ENCODE measurements around the gene PPP4R4. TPM values are rescaled to one million over a fixed set of nuclear protein-coding genes. Genes with fewer than 3 reads are reported as not detected.

PPP4R4 gene
- total RNA-seq, 4 donors from 2014 or later: 0.08 to 1.7 (median 0.48) TPM

DNA sequence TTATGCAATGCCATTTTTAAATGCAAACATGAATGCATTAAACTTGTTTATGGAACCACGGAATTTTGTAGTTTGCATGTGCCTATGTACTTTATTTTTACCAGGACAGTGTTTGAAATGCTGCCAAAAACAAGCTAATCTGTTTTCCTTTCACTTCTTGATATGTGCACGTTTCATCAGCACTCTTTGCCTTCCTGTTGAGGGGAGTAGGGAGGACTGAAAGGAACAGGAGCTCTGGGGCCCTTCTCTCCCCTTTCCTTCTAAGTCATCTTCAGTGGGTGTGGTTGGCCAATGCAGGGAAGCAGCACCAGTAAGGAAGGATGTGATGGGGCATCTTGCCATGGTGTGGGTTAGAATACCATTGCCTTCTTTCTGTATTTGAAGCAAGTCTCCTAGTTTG is 12.1 kb upstream of the PPP4R4 start:
- no peaks in the 10 kb centered on the region for H3K36me3 ChIP-seq
- peaks cover 0 to 52% (median 0%) of the 10 kb centered on the region in 4 donors for H3K27me3 ChIP-seq
- no peak overlapping the region for H3K27ac ChIP-seq
- 4% methylated on average over 2 of the region's 2 CpGs for WGBS, 2 donors
- no peak overlapping the region for H3K4me3 ChIP-seq
- TF ChIP-seq POLR2A (IDR thresholded peaks at IDR 0.05): no peak
- TF ChIP-seq, protein P1, sequence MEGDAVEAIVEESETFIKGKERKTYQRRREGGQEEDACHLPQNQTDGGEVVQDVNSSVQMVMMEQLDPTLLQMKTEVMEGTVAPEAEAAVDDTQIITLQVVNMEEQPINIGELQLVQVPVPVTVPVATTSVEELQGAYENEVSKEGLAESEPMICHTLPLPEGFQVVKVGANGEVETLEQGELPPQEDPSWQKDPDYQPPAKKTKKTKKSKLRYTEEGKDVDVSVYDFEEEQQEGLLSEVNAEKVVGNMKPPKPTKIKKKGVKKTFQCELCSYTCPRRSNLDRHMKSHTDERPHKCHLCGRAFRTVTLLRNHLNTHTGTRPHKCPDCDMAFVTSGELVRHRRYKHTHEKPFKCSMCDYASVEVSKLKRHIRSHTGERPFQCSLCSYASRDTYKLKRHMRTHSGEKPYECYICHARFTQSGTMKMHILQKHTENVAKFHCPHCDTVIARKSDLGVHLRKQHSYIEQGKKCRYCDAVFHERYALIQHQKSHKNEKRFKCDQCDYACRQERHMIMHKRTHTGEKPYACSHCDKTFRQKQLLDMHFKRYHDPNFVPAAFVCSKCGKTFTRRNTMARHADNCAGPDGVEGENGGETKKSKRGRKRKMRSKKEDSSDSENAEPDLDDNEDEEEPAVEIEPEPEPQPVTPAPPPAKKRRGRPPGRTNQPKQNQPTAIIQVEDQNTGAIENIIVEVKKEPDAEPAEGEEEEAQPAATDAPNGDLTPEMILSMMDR (IDR thresholded peaks at IDR 0.05): no peak
- no peaks in the 10 kb centered on the region for H3K9me3 ChIP-seq
- peaks cover 0 to 13% (median 0%) of the 10 kb centered on the region in 3 donors for H3K4me1 ChIP-seq
- DNase-seq: no peak
- intact Hi-C loops (cut with DNase I): no loop called here

DNA sequence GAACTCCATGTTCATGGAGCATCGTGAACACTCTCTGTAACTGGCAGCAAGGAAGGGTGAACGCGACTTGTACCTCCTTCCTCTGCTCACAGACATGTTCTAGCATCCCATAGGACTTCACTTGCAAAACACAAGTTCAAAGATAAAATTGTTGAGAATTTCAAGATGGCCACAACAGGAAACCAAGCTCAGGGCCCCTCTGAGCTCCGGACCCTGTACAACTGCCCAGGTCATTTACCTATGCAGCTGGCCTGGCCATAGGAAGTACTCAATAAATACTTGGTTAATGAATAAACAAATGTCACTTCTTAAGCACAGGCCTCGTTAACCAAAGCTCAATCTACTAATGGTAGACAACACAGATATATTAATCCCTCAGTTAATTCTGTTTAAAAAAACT is 11.7 kb upstream of the PPP4R4 start:
- WGBS, 2 donors: 79 to 89% methylated on average over 3 to 5 of the region's 5 CpGs
- no peak overlapping the region for H3K4me3 ChIP-seq
- TF ChIP-seq, protein P1 (IDR thresholded peaks at IDR 0.05): no peak
- no peak for TF ChIP-seq POLR2A (IDR thresholded peaks at IDR 0.05)
- H3K36me3 ChIP-seq: no peaks in the 10 kb centered on the region
- H3K4me1 ChIP-seq: peaks cover 0 to 13% (median 0%) of the 10 kb centered on the region in 3 donors
- DNase-seq: no peak
- intact Hi-C loops (cut with DNase I): no loop called here
- H3K9me3 ChIP-seq: no peaks in the 10 kb centered on the region
- peaks cover 0 to 48% (median 0%) of the 10 kb centered on the region in 4 donors for H3K27me3 ChIP-seq
- H3K27ac ChIP-seq: no peak overlapping the region

DNA sequence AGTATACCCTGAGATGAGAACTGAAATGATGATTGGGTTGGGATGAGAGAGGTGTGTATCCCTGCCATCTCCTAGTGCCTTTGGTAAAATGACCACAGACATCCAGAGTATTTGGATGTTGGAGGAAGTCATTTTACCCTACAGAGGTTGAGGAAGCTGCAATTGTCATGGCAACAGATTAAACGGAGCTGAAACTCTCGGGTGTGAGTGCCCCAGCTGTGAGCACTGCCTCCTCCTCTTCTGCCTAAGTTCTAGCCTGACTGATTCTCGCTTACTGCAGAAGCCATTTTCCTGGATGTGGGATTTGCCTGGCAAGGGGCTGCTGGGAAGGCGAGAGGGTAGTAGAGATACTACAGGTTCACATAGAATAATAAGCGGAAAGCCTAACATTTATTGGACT is 10.3 kb upstream of the PPP4R4 start:
- intact Hi-C loops (cut with DNase I): no loop called here
- Histone ChIP-seq H3K9me3 (no peaks in the 10 kb centered on the region), H3K4me1 (peaks cover 0 to 13% (median 0%) of the 10 kb centered on the region in 3 donors), H3K27me3 (peaks cover 0 to 36% (median 0%) of the 10 kb centered on the region in 4 donors), H3K4me3 (no peak overlapping the region), H3K36me3 (no peaks in the 10 kb centered on the region), H3K27ac (no peak overlapping the region)
- TF ChIP-seq, protein P1 (IDR thresholded peaks at IDR 0.05): no peak
- TF ChIP-seq POLR2A (IDR thresholded peaks at IDR 0.05): no peak
- DNase-seq: no peak
- WGBS, 2 donors: 79 to 90% methylated on average over 2 to 4 of the region's 5 CpGs

DNA sequence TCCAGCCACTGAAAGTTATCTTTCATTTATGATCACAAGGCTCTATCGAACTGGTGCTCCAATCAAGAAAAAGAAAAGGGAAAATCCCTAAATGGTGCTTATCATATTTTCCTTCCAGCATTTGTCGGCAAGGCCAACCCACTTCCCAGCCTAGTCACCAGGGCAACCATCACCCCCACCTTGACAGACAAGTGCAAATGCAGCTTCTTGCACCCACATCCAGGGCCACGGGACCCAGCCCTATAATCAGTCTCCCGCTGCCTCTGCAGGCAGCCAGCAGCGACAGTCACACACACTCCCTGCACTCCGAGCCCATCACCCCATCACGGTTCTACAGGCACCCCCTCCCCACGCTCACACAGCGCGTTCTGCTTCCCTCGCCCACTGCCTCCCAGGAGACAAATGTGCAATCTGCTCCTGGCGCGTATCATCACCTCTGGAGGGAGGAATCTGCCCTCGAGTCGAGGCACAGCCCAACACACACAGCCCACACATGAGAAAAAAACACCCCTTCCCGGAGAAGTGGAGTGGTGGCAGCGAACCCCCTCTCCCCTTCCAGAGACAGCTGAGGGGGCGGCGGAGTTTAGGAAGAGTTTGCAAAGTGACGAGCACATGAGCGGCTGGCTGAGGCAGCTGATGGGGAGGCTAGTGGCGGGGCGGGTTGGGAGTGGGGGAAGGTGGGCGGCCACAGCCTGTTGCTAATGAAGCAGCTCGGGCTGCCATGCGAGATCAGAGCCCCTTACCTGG is 9.3 kb upstream of the PPP4R4 start:
- WGBS, 2 donors: 31 to 52% methylated on average over 15 to 23 of the region's 26 CpGs
- H3K4me3 ChIP-seq: no peak overlapping the region
- no peaks in the 10 kb centered on the region for H3K9me3 ChIP-seq
- no peak for DNase-seq
- peaks cover 0 to 13% (median 0%) of the 10 kb centered on the region in 3 donors for H3K4me1 ChIP-seq
- intact Hi-C loops (cut with DNase I): no loop called here
- peaks cover 0 to 36% (median 0%) of the 10 kb centered on the region in 4 donors for H3K27me3 ChIP-seq
- no peaks in the 10 kb centered on the region for H3K36me3 ChIP-seq
- TF ChIP-seq, protein P1 (IDR thresholded peaks at IDR 0.05): no peak
- no peak for TF ChIP-seq POLR2A (IDR thresholded peaks at IDR 0.05)
- H3K27ac ChIP-seq: no peak overlapping the region

DNA sequence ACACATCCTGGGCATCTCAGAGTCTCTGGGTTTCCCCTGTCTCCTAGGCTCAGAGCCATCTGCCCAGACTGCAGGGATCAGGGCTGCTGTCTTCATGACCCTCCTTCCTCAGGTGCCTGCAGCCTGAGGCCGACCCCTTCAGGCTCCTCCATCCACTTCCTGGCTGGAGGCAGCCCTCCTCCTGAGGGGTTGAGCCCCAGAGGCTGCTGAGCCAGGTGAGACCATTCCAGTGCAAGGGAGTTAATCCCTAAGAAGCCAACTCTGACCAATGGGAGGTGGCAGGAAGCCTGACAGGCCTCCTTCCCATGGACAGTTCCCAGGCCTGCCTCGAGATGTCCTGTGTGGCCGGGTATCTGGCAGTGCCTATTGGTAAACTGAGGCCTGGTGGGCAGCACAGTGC is 8.4 kb upstream of the PPP4R4 start:
- WGBS, 2 donors: 80% methylated on average over 1 to 2 of the region's 3 CpGs
- Histone ChIP-seq H3K36me3 (no peaks in the 10 kb centered on the region), H3K27ac (no peak overlapping the region), H3K9me3 (no peaks in the 10 kb centered on the region), H3K4me3 (no peak overlapping the region), H3K27me3 (peaks cover 0 to 41% (median 0%) of the 10 kb centered on the region in 4 donors), H3K4me1 (peaks cover 0 to 13% (median 0%) of the 10 kb centered on the region in 3 donors)
- TF ChIP-seq, protein P1 (IDR thresholded peaks at IDR 0.05): no peak
- no peak for TF ChIP-seq POLR2A (IDR thresholded peaks at IDR 0.05)
- intact Hi-C loops (cut with DNase I): no loop called here
- no peak for DNase-seq
